HL-60 (cell line): ENCODE results near the gene GPR39.

Experiments used
- DNase-seq, 2 experiments: peaks; one replicate each; pipeline ENCODE4 v3.0.0-alpha.2; 2010 to 2020; ENCODE audit warnings: low read depth in 1 of 2, low spot score in 1 of 2
- H3K27ac ChIP-seq: fragments of 250-450 bp; sonication (Bioruptor Pico); replicated peaks from 2 replicates; pipeline ENCODE4 v1.5.1; 2020; ENCODE audit warnings: mild to moderate bottlenecking, moderate library complexity
- H3K27me3 ChIP-seq: fragments of 250-450 bp; sonication (Bioruptor Pico); 2 replicates; pipeline ENCODE4 v1.5.1; 2021; ENCODE audit warnings: mild to moderate bottlenecking, moderate library complexity; ENCODE audit not compliant: insufficient read depth, poor library complexity, severe bottlenecking
- H3K4me3 ChIP-seq: replicated peaks from 2 replicates; pipeline ENCODE4 v1.5.1; 2011; ENCODE audit warnings: mild to moderate bottlenecking, control low read depth, low read length; ENCODE audit not compliant: insufficient read depth
- CTCF ChIP-seq: IDR thresholded peaks from one replicate; pipeline ENCODE4 v1.5.1; 2011; ENCODE audit warnings: low read length, control low read depth, inconsistent platforms; ENCODE audit not compliant: insufficient read depth
- GABPA ChIP-seq: IDR thresholded peaks from 2 replicates; pipeline ENCODE4 v1.6.1; 2012; ENCODE audit warnings: low read depth
- POLR2AphosphoS5 ChIP-seq: IDR thresholded peaks from 2 replicates; pipeline ENCODE4 v1.6.1; 2012; ENCODE audit warnings: low read depth
- REST ChIP-seq: IDR thresholded peaks from 2 replicates; pipeline ENCODE4 v1.6.1; 2012; ENCODE audit warnings: low read depth; ENCODE audit not compliant: insufficient replicate concordance
- SPI1 ChIP-seq: IDR thresholded peaks from 2 replicates; pipeline ENCODE4 v1.6.1; 2012; ENCODE audit warnings: low read depth, mild to moderate bottlenecking, borderline replicate concordance

GPR39 gene

GRCh38 chr2:132540166-132540565 is 123.6 kb downstream of the GPR39 start:
- H3K27ac ChIP-seq, result no peak overlapping the region
- no peaks in the 10 kb centered on the region for H3K27me3 ChIP-seq
- no peak for TF ChIP-seq CTCF
- no peak for TF ChIP-seq REST
- TF ChIP-seq GABPA, result no peak
- no peak for TF ChIP-seq POLR2AphosphoS5
- TF ChIP-seq SPI1, result no peak
- no peak for DNase-seq
- H3K4me3 ChIP-seq, result no peak overlapping the region

- Histone ChIP-seq H3K4me3 (no peak overlapping the region), H3K27me3 (no peaks in the 10 kb centered on the region), H3K27ac (no peak overlapping the region)
- TF ChIP-seq POLR2AphosphoS5 (no peak), SPI1 (no peak), CTCF (no peak), GABPA (no peak), REST (no peak)
- no peak for DNase-seq
These were observed 126.5 kb downstream of the GPR39 start for GRCh38 chr2:132542953-132543569.

GRCh38 chr2:132544006-132544630 is 127.5 kb downstream of the GPR39 start:
- no peak overlapping the region for H3K27ac ChIP-seq
- no peak for DNase-seq
- H3K27me3 ChIP-seq, result no peaks in the 10 kb centered on the region
- no peak for TF ChIP-seq GABPA
- no peak for TF ChIP-seq CTCF
- TF ChIP-seq SPI1, result no peak
- TF ChIP-seq POLR2AphosphoS5, result no peak
- TF ChIP-seq REST, result no peak
- no peak overlapping the region for H3K4me3 ChIP-seq
